HG03432 (cell line): ENCODE results near the gene CLCN1.

Source experiments
- ATAC-seq: cut with Tn5 transposase; IDR thresholded peaks from one replicate; pipeline ENCODE4 v1.9.1; 2021; ENCODE audit warnings: mild to moderate bottlenecking, moderate library complexity; ENCODE audit not compliant: unreplicated experiment

Gene CLCN1

DNA sequence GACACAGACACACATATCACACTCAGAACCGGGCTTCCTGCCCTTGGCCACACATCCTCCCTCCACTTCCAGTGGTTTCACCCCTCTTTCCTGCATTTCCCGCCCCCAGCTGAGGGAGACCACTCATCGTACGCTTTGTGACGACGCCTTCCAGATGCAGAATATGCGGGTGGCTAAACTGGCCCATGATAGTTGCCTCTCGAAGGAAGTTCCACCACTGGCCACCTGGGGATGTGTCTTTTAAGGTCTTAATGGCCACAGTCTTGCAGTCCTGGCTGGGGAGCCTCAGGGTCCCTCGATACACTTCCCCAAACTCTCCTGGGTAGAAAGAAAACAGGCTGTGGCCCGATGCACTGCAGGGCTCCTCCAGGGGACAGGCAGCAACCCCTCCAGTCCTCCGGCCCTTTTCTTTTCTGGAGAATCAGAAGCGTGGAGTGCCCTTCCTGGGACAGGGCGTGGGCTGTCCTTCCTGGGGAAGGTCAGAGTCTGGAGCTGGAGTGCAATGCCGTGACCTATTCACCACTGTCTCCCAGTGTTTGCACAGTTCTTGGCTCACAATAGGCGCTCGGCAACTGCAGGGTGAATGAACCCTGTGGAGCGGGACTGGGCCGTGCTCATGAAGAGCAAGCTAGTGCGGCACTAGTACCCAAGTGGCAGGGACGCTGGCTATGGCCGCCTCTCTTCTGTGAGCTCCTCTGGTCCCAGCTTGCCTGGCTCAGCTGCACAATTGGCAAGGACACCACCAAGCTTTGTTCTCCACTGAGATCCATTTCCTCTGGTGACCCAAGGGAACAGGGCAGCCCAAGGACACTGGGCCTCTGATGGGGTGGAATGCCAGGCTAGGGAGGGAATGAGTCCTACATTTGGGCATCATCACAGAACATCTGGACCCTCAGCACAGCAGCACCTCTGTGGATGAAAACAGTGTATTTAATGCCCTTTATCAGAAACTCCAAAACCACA, 79.6 kb downstream of the CLCN1 start:
- no peak for ATAC-seq

DNA sequence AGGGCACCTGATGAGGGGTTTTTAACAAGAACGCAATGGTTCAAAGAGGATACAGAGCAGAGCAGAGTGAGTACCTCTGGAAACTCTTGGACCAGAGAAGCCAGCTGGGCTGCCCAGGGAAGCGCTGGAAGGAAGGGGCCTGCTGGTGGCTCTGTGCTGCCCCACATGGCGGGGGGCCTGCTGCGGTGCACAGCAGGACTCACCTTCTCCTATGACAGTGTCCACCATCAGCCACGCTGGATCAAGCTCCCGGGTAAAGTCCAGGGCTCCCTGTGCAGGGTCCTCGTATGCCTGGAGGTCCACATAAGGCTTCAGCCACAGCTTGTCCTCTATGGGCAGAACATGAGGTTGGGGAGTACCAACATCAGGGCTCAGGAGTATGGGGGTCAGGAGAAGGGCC, 80.3 kb downstream of the CLCN1 start:
- no peak for ATAC-seq

DNA sequence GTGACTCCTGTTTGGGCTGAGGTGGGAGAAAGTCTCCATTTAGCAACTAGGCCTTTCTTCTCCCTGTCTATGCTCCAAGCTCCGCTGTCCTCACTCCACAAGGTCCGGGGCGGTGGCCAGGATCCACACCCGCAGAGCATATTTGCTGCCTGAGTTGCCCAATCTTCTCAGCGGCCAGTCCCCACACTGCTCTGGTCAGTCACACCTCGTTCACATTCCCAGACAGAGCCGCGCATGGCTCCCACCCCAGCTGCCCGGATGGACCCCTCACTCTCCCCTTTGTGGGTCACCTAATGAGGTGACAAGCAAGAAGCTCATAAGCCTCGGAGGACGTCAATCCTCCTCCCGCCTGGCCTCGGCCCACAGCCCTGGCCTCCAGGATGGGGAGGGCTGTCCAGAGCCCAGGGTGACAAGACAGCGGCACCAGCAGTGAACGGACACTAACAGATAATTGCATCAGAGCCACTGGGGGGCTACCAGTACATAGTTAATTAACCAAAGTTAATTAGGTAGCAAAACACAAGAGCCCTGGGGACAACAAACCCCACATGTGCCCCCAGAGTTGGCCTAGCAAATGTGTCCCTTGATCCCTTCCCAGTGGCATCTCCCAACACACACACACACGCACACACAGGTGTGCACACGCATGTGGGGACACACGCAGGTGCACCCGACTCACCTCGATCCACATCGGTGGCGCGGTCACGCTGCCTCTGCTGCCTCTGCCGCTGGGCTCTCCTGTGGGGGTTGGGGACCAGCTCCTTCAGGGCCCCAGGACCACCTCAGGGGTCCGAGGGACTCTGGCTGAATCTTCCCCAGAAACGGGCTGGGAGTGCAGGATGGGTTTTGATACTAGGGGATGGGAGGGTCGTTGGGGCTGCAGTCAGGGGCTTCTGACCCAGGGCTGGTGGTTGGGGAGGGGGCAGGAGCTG, 81.0 kb downstream of the CLCN1 start:
- no peak for ATAC-seq

DNA sequence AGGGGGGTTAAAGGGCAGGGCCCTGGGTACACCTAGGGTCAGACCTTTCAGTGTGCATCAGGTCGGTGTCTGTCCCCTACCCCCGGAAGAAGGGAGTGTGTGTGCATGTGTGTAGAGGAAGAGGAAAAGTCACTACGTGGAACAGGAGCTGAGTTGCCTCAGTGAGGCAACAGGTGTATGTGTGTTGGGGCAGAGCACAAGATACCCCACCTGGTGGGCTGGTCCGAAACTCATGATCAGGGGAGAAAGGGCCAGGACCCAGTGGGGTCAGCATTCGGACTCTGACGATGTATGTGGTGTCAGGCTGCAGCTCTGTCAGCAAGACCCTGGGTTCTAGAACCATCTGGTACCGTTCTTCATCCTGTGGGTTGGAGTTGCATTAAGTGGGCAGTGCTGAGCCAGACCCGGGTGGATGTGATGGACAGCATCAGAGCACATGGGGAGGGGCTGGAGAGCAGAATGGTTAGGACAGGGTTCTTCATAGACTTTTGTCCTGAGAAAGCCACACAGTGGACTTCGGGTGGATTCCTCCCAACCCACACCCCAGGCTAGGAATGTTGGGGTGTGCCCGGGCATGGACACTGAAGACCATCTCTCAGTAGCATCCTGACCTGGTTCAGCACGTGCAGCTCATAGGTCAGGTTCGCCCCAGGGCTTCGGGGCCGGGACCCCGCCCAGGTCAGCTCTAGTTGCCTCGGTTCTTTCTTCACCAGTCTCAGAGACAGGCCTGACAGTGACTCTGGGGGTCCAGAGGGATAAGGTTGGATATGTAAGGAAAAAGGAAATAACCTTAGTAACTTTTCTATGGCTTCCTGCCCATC, 82.0 kb downstream of the CLCN1 start:
- ATAC-seq: no peak

DNA sequence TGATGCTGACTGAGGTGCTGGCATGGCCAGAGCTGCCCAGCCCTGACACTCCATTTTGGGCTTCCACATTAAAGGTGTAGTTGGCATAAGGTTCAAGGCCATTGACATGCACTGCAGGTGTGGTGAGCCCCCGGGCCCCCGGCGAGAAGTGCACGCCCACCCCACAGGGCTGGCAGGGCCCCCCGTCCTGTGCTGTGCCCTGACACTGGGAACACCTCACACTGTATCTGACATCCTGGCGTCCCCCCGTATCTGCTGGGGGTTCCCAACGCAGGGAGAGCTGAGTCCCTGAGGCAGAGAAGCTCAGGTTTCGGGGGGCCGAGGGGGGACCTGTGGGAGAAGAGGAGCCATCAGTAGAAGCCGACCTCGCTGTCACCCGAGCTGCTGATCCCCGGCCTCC, 82.7 kb downstream of the CLCN1 start:
- ATAC-seq: no peak

DNA sequence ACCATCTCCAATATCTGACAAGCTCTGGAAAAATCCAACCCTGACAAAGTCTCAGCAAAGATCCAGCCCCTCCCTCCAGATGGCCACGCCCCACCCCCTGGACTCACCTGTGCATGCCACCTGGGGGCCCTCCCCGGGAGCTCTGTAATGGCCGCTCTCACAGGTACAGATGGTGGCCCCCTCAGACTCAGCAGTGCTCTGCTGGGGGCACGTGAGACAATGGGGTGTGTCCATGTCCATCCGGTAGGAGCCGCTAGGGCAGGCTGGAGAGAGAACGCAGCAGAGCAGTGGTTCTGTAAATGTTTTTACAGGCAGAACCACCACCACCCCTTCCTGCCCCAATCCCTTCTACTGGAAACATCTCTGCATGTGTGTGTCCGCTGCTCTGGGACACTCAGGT, 83.2 kb downstream of the CLCN1 start:
- no peak for ATAC-seq

- ATAC-seq: no peak
These were observed 83.7 kb downstream of the CLCN1 start for GRCh38 chr7:143399642-143400041.

DNA sequence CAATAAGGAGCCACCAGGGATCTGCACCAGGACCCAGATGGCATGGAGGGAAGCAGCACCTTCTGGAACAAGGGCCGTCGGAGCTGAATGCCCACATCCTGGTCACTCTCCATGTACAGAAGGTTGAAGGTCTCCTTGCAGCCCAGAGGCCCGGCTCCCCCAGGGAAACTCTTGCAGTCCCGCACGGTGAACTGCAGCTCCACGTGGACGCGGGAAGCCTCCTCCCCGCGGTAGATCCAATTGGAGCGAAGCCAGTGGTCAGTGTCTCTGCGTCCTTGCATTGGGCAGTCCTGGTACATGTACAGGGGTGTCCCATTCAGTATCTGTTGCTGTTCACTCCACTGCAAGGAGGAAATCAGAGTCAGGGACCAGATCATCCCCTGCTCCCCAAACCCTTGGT, 85.4 kb downstream of the CLCN1 start:
- ATAC-seq: no peak
